HG03442 (cell line): ENCODE data around the gene COQ3.

ENCODE experiments used
- ATAC-seq: cut with Tn5 transposase; IDR thresholded peaks from one replicate; pipeline ENCODE4 v1.9.1; 2021; ENCODE audit warnings: mild to moderate bottlenecking, moderate library complexity; ENCODE audit not compliant: unreplicated experiment

Gene COQ3

DNA sequence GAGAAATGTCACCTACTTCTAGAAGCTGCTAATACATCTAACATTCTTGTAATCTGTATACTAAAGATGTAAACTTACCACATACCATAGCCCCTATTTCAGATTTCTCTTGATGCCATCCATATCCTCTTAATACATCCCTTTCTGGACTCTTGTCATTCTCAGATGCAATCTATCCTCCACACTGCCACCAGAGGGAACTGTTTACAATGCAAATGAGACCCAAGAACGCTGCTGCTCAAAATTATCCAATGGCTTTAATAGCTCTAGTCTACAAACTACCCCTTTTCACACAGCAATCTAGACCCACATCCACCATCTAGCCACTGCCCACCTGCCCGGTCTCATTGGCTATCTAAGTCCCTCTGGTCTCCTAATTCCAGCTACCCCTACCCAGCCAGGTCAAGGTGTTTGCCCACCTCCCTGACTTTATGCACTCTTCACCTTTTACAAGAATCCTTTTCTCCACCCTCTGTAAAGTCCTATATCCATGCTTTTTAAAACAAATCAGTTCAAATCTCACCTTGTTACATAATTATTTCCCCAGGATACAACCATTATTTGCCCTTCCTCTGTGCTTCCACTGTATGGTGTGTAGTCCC, 59.4 kb downstream of the COQ3 start:
- peak; percentile 25 for ATAC-seq

DNA sequence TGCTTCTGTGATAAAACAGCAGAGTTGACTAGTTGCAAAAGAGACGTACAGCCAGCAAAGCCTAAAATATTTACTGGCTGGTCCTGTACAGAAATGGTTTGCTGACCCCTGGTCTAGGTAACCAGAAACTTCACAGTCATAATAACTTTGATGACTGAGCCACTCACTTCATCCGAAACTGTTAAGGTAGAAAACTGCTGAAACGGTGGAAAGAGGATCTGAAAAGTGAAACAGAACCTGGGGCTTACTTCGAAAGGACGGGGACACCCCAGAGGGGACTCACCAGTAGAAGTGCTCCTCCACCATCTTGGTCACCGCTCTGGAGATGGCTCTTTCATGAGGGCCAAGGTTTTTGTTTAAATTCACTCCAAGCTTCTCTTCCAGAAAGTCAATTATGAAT, 60.9 kb downstream of the COQ3 start:
- peak; percentile 87 for ATAC-seq

DNA sequence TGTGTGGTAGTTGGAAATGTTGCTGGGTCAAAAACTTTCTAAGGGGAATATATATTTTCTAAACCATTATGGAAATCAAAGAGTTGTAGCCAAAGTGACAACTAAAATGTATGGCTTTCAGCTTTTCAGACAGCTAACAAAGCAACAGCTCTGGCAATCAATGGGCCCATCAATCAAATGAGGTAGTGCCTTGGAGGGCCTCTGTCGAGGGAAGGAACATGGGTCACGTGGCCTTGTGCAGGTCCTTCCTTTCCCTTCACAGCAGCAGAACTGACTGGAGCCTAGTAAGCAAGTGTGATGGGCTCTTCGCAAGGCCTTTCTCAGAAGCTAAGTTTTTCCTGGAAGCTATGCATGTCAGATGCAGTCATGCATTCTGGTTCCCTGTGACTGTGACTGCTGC, 62.5 kb downstream of the COQ3 start:
- no peak for ATAC-seq

DNA sequence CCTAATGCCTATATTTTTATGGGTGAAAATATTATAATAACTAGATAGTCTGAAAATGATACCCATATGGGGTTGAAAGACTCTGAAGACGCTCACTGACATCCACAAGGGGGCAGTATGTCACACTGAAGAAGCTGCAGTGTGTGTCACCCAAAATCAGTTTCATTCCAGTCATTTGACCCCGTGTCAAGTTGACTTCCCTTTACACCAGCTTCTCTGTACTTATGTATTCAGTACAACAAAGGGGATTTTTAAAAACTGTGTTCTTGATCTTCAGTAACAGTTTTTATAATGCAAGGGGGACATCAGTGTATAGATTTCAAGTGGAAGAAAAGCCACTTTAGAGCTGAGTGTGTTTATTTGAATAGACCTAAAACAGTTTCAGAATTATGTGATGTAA, 63.8 kb downstream of the COQ3 start:
- ATAC-seq = peak; percentile 67

DNA sequence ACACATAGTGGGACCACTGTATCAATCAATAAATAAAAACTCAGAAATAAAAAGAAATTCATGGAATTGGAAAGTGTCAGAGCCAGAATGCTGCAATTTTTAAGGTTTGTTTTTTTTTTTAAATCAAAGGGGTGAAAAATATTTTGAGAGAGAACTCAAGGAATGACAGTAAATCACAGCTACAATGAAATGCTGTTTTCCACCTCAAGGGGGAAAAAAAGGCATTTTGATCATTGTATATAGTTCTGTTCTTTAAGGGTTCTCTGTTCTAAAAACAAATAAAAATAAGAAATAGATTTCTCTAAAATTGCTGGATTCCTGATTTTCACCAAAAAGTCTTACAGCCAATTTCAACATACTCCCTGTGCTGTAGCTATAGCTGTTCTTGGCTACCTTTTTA, 69.0 kb downstream of the COQ3 start:
- ATAC-seq = no peak
